Activated CD4-positive, alpha-beta T cell treated with anti-CD3 and anti-CD28 coated beads, Interleukin-2, amount 50 U/mL, for 16 hours (primary cell): ENCODE results near the gene UIMC1.

Source experiments
- DNase-seq: peaks from one replicate; pipeline ENCODE4 v3.0.0-alpha.2; 2020

UIMC1 gene

GRCh38 chr5:176866707-176867310, 139.8 kb downstream of the UIMC1 start:
- no peak for DNase-seq

GRCh38 chr5:176865964-176866363, 140.6 kb downstream of the UIMC1 start:
- DNase-seq: no peak

GRCh38 chr5:176864755-176865154, 141.8 kb downstream of the UIMC1 start:
- DNase-seq: no peak

- no peak for DNase-seq
Observed at GRCh38 chr5:176863765-176864098, 142.8 kb downstream of the UIMC1 start.

- DNase-seq: no peak
Observed at GRCh38 chr5:176863041-176863764, 143.4 kb downstream of the UIMC1 start.

- no peak for DNase-seq
Observed at GRCh38 chr5:176862330-176862995, 144.1 kb downstream of the UIMC1 start.

GRCh38 chr5:176861276-176861675, 145.3 kb downstream of the UIMC1 start:
- DNase-seq: no peak

- no peak for DNase-seq
Observed at GRCh38 chr5:176860381-176860780, 146.2 kb downstream of the UIMC1 start.

GRCh38 chr5:176859916-176860315, 146.7 kb downstream of the UIMC1 start:
- DNase-seq: no peak

- DNase-seq: no peak
Observed at GRCh38 chr5:176857894-176858273, 148.7 kb downstream of the UIMC1 start.

- DNase-seq: no peak
Observed at GRCh38 chr5:176857216-176857893, 149.2 kb downstream of the UIMC1 start.

GRCh38 chr5:176856746-176857145, 149.8 kb downstream of the UIMC1 start:
- DNase-seq: no peak

- DNase-seq: no peak
Observed at GRCh38 chr5:176855598-176855997, 151.0 kb downstream of the UIMC1 start.
